Hematopoietic multipotent progenitor cell treated with erythropoietin and hydrocortisone succinate and interleukin-3 and kit ligand, for 6 days (in vitro differentiated cells): ENCODE results near the gene PEX19.

Experiments
- DNase-seq: peaks from one replicate; pipeline ENCODE4 v3.0.0-alpha.2; 2015

PEX19 gene

DNA sequence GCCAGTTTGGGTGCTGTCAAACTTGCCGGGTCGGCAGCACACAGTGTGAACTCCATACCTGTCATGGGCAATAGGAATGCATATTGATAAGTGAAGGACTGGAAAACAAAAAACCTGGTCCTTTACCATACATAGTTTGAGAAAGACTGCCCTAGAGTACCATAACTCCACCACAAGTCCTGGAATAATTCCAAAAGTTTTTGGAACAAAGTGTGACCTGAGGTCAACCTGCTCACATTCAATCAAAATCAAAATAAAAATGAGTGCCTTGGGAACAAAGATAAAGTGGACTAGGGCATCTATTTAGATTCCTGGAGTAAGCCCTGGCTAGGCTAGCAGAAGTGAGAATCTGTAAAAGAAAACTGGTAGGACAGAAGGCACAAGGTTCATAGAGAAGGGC lies 7.6 kb downstream of the PEX19 start:
- no peak for DNase-seq

DNA sequence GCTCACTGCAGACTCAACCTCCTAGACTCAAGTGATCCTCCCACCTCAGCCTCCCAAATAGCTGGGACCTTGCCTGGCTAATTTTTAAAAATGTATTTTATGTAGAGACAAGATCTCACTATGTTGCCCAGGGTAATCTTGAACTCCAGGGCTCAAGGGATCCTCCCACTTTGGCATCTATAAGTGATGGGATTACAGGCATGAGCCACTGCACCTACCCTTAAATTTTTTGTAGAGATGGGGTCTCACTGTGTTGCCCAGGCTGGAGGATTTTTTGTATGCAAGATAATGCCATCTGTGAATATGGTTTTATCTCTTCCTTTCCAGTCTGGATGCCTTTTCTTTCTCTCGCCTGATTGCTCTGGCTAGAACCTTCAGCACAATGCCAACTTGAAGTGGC lies 13.9 kb downstream of the PEX19 start:
- DNase-seq, result no peak

DNA sequence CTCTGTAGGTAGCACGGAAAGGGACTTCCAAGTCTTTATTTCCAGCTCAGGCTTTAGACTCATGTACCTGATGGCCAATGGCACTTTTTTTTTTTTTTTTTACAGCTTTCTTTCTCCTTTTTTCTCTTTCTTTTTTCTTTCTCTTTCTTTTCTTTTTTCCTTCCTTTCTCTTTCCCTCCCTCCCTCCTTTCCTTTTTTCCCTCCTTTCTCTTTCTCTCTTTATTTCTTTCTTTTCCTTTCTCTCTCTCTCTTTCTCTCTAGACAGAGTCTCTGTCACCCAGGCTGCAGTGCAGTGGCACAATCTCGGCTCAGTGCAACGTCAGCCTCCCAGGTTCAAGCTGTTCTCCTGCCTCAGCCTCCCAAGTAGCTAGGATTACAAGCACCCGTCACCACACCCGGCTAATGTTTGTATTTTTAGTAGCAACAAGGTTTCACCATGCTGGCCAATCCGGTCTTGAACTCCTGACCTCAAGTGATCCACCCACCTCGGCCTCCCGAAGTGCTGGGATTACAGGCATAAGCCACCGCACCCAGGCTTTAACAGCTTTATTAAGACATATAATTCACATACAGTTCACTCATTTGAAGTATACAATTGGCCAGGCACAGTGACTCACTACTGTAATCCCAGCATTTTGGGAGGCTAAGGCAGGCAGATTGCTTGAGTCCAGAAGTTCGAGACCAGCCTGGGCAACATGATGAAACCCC lies 17.5 kb downstream of the PEX19 start:
- no peak for DNase-seq

DNA sequence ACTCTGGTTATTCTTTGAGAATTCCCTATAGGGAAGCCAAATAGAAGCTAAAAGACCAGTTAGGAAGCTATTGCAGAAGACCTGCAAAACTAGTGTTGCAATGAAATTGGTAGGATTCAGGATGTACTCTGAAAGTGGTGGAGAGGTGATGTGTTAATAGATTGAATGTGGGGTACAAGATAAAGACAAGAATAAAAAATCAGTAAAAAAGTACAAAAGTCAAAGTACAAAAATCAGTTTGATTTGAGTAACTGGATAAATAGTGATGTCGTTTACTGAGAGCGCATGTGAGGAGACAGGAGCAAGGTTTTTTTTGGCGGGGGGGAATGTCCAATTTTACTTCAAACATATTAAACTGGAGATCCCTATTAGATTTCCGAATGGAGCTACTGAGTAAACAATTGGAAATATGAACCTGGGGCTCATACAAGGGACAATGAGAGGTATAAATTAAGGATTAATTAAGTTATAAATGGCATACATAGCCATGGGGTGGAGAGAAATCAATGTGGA lies 20.1 kb downstream of the PEX19 start:
- DNase-seq, result no peak

DNA sequence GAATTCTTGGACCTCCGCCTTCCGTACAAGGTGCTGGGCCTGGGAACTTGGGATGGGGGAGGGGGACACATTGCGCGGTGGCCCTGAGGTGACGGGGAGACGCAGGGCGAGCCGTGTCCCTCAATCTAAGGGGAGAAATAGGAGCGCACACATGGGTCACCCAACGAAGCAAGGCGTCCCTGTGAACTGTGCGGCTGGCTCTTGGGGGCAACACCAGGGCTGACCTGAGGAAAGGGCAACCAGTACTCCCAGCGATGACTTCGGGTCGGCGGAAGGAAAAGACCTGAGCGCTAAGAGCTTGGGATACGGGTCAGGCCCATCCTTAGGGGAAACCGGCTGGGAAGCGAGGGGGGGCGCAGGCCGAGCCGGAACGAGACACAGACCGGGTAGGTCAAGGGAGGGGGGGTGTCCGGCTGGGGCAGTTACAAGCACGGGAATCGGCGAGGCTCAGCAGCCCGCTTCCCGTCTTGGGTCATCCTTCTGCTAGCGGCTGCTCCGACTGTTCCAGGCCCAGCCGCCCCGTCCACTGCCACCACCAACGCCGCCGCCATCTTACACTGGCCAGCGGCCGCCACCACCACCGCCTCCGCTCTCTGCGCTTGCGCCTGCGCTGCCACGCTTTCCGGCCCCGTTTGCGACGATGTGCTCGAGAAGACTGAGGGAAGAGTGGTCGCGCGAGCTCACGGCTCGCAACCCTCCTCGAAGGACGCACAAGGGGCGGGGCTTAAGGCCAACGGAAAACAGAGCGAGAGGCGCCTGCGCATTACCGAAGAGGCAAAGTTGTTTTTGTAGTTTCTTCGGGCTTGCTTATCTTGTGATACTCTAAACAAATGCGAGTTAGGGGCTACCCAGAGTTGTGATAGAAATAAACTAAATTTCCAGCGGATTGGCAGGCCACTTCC lies 22.8 kb downstream of the PEX19 start, which contains the start of gene DCAF8:
DCAF8 (minus strand) TSS at position 657 of the 902 bp plus-strand sequence. CDS start 18,541 bp downstream, outside the sequence.
- DNase-seq, result peak; percentile 99

DNA sequence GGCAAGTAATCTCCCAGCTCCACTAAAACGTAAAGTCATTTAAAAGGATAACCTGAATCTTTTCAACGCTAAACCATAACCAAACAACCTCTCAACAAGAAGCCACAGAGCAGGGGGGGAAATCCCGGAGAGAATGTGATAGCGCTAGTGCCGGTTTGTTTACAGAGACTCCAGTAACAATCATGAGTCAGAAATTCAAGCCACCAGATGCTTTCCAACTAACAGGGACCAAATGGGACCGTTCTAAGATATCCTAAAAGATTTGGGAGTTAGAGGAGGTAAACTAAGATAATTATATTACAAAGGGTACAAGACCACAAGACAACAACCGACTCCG lies 23.4 kb downstream of the PEX19 start:
- DNase-seq, result peak; percentile 78

DNA sequence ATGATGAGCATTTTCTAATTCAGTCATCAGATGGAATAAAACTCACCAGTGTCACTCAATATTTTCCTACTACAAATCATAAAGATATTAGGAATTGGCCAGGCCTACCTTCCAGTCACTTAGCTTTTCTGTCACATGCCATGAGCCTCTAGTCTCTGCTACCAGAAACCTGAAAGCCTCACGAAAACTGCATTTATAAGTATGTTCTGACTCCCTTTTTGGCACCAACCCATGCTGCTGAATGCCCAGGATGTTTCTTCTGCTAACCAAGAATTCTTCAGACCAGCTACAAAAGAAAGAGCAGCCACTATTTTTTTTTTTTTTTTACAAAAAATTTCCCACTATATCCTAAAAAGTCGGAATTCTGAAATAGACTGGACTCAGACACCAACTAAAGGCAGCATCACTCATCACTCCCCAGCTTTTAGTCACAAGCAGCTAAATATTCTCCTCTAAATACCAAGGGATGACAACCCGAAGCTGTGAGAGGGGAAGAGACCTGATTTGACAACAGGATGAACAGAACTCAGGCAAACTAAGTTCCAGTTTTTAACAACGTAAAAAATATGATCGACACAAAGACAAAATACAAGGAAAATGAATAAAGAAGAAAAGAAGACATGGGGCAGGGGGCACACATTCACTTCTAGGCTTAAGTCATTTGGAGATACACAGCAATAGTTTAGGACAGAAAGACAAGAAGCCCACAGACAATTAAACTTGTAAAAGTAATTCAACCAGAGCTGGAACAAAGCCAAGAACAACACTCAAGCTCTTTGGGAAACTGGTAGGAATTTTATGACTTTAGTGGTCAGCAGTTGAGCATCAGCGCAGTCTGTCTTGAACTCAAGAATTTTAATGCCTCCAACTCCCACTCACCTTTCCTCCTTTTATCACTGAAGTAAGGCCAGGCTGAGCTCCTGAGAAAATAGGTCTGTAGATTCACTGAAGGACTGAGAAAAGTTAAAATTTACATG lies 24.2 kb downstream of the PEX19 start:
- peak; percentile 44 for DNase-seq

DNA sequence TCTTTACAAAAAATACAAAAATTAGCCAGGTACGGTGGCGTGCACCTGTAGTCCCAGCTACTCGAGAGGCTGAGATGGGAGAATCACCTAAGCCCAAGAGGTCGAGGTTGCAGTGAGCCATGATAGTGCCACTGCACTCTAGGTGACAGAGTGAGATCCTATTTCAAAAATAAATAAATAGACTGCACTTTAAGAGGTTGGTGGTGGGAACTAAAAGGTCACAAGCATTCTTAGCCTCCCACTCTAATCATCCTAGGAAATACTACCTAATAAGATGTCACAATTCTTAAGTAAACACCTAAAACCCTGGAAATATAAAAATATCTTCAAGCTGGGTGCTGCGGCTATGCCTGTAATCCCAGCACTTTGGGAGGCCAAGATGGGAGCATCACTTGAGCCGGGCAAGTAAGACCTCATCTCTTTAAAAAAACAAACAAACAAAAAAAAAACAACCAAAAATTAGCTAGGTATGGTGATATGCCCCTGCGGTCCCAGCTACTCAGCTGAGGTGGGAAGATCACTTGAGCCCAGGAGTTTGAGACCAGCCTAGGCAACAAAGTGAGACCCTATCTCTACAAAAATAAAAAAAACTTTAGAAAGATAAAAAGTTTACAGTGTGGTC lies 26.6 kb downstream of the PEX19 start:
- DNase-seq, result no peak

DNA sequence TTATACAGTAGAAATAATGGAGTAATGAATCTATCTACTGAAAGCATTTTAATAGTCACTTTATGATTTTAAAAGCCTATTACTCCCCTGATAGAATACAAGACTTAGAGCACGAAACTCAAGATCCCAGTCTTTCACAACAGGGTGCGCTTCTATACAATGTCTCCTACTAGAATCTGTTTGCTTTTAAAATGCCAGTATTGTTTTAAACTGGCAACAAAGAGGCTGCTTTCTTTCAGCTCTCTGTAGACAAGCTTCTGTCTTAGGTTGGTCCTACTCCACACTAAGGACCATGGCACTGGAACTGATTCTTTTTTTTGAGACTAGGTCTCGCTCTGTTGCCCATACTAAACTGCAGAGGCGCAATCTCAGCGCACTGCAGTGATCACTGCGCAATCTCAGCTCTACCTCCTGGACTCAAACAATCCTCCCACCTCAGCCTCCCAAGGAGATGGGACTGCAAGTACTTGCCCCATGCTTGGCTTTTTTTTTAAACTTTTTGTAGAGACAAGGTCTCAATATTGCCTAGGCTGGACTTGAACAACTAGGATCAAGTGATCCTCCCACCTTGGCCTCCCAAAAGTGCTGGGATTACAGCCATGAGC lies 27.4 kb downstream of the PEX19 start:
- no peak for DNase-seq

DNA sequence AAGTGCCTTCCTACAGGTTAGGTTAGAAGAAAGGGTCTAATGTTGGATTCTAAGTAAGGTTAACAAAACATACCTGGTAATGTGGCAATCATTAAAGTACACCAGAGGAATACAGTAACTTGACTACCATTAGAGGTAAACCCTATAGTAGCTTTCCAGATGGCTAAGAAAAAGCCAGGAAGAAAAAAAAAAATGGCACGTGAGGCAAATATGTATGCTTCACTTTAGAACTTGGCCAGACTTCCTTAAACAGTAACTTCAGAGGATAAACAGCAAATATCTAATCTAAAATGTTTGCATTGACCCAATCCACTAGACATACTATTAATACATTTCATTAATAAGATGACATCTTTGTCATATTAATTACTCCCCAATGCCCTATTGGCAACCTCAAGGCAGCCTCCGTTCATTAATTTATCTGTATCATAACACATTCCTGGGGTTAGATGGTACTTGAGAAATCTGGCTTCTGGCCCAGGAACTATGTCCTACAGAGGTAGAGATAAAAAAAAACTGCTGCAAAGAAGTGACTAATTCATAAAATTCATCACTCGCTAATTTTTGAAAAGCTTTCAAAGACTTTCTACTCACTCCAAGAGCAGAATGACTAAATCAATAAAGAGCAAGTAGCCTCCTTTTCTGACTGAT lies 28.4 kb downstream of the PEX19 start:
- peak; percentile 93 for DNase-seq

DNA sequence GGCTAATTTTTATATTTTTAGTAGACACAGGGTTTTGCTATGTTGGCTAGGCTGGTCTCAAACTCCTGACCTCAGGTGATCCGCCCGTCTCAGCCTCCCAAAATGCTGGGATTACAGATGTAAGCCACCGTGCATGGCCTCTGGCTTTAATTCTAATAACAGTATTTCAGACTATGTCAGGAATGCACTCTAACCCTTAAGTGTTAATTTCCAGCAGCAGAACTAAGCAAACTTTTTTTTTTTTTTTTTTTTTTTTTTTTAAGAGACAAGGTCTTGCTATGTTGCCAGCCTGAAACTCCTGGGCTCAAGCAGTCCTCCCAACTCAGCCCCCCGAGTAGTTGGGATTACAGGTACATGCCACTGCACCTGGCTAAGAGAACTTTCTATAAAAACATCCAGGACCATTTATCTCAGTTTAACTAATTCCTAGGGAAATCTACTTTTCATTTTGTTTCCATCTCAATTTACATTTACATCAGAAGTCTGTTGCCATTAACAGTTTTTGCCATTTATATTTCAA lies 29.1 kb downstream of the PEX19 start:
- no peak for DNase-seq

DNA sequence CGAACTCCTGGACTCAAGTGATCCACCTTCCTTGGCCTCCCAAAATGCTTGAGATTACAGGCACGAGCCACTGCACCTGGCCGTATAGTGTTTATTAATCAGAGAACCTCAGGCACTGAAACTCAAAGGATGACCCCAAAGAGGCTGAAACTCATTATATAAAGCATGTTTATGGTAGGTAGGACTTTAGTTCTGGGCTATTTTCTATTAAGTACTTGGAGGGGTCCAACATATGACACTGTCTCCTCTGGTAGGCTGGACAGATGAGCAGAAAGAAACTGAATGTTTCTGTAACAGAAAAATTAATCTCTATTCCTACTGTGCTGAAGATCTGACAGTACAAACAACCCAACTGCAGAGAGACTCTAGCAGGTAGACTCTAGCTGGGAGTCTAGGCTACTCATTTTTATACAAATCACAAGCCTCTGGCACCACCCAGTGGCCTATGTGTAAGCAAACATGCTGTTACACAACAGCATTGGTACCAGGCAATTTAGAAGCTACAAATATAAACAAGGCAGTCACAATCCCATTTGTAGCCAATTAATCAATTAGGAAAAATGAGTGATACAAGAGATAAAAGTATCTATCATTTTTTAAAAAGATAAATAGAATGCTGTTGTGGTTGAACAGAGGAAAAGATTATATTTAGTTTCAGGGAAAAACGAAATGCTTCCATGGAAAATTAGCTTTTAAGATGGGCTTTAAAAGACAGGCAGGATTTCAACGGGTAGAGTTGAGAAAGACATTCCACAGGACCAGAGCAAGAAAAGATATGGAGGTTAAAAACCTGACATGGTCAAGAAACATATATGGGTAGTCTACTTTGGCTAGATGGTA lies 33.0 kb downstream of the PEX19 start:
- peak; percentile 90 for DNase-seq

DNA sequence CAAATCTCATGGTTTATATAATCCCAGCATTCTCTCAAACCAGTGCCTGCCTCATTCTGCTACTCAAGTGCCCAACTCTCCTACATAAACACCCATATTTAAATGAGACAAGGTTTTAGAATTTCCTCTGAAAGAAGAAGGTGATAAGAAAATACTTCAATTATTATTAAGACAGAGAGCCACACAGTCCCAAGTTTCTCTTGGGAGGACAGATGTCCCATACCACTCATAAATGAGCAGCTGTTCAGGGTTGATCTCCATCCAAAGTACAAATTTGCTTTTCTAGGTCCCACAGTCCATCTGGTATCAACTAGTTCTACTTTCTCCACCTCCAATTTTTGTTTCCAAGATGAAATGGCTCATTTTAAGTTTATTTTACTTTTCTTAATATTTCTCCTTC lies 33.9 kb downstream of the PEX19 start:
- DNase-seq, result no peak

DNA sequence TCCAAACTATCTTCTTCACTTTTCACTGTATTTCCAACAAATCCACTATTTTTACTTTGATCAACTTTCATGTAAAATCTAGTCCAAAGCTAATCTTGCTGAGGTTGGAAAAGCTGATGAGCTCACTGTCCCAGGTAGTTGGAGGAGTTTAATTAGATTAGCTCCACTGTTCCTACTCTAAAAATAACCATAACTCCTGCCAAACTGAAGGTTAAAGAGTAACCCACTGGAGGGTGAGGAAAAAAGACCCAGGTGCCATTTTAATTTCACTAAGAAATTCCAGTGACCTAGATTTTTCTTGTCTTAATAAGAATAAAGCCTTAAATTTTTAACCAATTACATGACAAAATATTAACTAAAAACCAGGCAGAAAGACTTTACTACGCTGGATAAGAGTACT lies 37.9 kb downstream of the PEX19 start:
- DNase-seq, result no peak

DNA sequence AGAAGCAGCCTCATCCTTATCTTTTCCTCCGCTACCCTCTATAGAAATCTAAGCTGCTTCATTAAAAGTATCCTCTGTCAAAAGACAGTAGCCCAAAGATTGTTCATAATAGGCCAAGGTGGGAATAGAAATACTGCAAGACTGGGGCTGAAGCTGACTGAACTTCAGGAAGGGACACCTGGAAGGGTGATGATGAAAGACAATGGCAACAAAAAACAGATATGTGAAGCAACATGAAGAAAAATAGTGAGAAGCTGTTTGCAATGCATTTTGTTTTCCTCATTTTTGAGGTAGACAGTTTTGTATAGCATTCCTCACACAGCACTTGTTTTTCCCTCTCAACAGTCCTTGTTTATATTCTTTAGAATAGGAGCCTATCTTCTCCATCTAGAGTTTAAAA lies 39.5 kb downstream of the PEX19 start:
- DNase-seq, result no peak

DNA sequence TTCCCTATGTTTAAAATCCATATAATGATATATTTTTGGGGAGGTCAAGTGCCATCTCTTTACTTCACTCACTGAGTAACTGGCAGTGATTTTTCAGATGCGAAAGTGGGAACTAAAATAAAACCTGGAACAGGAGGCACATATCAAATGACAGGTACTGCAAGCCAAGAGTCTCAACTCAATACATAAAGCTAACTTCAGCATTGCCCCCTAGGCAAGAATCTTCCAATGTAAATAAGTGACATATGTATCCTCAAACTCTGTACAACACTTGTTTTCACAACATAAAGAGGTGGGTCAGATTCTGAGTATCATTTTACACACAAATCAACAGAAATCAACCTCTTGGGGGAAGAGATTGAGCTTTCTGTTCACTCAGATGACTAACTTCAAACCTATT lies 40.7 kb downstream of the PEX19 start:
- DNase-seq, result no peak

DNA sequence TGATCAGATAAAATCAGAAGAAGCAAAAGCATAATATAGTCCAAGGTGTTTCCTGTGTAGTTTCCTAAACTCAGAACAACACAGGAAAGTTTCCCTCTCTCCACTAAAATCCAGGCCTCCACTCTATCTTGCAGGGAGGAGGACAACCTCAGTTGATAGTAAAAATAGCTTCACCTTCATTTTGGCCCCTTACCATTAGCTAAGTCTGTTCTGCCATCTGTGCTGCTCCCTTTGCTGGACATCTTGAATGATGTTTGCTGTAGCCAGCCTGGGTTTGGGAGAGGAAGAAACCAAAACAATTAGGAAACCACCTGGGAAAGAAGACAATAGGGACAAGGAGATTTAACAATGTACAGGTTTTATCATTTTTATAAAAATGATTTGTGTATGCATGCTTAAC lies 41.2 kb downstream of the PEX19 start:
- DNase-seq, result no peak

DNA sequence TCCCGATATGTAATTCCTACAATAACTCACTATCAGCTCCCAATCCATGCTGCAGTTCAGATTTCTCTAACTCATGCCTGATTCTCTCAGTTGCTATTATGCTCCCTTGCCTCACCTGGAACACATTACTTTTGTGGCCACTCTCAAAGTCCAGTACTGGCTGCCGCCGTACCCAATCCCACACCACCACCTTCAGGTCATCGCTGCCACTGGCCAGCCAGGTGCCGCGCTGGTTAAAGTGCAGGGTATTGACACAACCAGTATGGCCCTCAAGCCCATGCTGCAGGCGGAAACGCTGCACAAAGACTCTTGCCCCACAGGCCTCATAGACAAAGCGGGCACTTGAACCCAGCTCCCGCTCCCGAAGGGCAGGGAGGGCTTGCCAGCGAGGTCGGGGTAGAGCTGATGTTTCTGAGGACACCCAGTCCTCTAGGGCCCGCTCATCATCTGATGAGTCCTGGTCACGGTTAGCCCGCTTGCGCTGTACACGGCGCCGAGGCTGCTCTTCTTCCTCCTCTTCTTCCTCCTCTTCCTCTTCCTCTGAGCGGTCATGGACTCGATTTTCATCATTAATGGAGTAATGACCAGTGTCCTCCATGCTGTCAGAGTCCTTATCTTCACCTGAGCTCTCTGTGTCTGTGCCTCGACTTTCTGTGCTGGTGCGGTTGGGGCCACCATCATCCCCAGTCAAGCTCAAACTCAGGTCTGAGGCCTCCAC lies 45.2 kb downstream of the PEX19 start:
- no peak for DNase-seq

DNA sequence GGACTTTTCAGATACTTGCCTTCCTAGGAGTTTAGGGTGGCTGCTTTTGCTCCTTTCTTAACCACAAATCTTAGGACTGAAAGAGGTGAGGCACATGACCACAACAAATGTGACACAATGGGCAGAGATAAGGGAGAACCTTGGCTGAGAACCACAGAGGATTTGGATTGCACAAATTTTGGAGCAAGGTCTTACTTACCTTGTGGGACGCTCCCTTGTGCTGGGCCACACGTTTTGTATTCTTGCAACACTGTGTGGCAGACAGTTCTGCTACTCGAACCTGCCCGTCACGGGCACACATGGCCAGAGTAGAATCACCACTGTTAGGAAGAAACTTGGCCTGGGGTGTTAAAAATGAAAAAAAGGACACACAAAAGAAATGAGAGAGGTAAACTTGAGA lies 46.5 kb downstream of the PEX19 start:
- peak; percentile 48 for DNase-seq

DNA sequence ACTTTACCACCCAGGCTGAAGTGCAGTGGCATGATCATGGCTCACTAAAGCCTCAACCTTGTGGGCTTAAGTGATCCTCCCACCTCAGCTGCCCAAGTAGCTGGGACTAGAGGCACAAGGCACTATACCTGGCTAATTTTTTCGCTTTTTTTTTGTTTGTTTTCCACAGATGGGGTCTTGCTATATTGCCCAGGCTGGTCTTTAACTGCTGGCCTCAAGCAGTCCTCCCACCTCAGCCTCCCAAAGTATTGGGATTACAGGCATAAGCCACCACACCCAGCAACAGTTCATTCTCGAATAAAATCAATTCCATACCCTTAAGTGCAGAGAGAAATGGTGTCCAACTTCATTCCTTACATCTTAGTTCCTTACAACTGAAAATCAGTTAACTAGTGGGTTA lies 47.4 kb downstream of the PEX19 start:
- DNase-seq, result no peak
